Right kidney (tissue), 1 donor: Measurements from ENCODE around the gene TTYH3.
A peak's percentile ranks its signal among the peaks of the same experiment; 100 is the strongest.

Experiments
- DNase-seq: peaks from one replicate; pipeline ENCODE4 v3.0.0-alpha.2; 2016

Gene TTYH3

GRCh38 chr7:2708041-2708440 lies 76.3 kb downstream of the TTYH3 start:
- no peak for DNase-seq

- no peak for DNase-seq
Observed at GRCh38 chr7:2708547-2709310, 76.9 kb downstream of the TTYH3 start.

GRCh38 chr7:2709553-2710285 lies 77.9 kb downstream of the TTYH3 start:
- peak; percentile 72 for DNase-seq

GRCh38 chr7:2710286-2710655 lies 78.5 kb downstream of the TTYH3 start:
- DNase-seq, result no peak

GRCh38 chr7:2710901-2711551 lies 79.2 kb downstream of the TTYH3 start:
- DNase-seq, result no peak

- no peak for DNase-seq
Observed at GRCh38 chr7:2711895-2712675, 80.3 kb downstream of the TTYH3 start.

- peak; percentile 41 for DNase-seq
Observed at GRCh38 chr7:2713370-2713769, 81.6 kb downstream of the TTYH3 start.

- DNase-seq, result no peak
Observed at GRCh38 chr7:2713978-2714377, 82.2 kb downstream of the TTYH3 start.
